HG02678 (cell line): ENCODE results near the gene ALOXE3.
A peak's percentile ranks its signal among the peaks of the same experiment; 100 is the strongest.
"Not testable (repeated sequence)": the region's sequence is repeated elsewhere in the genome, so short reads cannot be mapped to it uniquely, and the experiment has no call there.

ENCODE experiments used
- ATAC-seq: cut with Tn5 transposase; IDR thresholded peaks from one replicate; pipeline ENCODE4 v1.9.1; 2021; ENCODE audit warnings: mild to moderate bottlenecking, moderate library complexity; ENCODE audit not compliant: unreplicated experiment

Gene ALOXE3

GRCh38 chr17:8100763-8101162, 17.6 kb downstream of the ALOXE3 start:
- no peak for ATAC-seq

GRCh38 chr17:8100111-8100510, 18.2 kb downstream of the ALOXE3 start:
- ATAC-seq, result no peak

GRCh38 chr17:8096541-8096940, 21.8 kb downstream of the ALOXE3 start:
- no peak for ATAC-seq

- ATAC-seq, result no peak
Observed at GRCh38 chr17:8095361-8095760, 23.0 kb downstream of the ALOXE3 start.

- peak; percentile 63 for ATAC-seq
Observed at GRCh38 chr17:8091033-8091687, 27.2 kb downstream of the ALOXE3 start.

- no peak for ATAC-seq
Observed at GRCh38 chr17:8089728-8090127, 28.6 kb downstream of the ALOXE3 start.

- ATAC-seq, result no peak
Observed at GRCh38 chr17:8087952-8088230, 30.4 kb downstream of the ALOXE3 start.

GRCh38 chr17:8087075-8087951, 31.0 kb downstream of the ALOXE3 start, which contains the start of gene ALOX12B:
Gene ALOX12B (minus strand): TSS chr17:8087716. CDS start chr17:8087442, 274 bp downstream.
- ATAC-seq, result no peak

GRCh38 chr17:8084250-8084649, 34.1 kb downstream of the ALOXE3 start:
- no peak for ATAC-seq

- no peak for ATAC-seq
Observed at GRCh38 chr17:8082292-8082691, 36.0 kb downstream of the ALOXE3 start.

- no peak for ATAC-seq
Observed at GRCh38 chr17:8081876-8082275, 36.4 kb downstream of the ALOXE3 start.

GRCh38 chr17:8080799-8081219, 37.5 kb downstream of the ALOXE3 start:
- no peak for ATAC-seq

GRCh38 chr17:8080208-8080798, 38.0 kb downstream of the ALOXE3 start:
- ATAC-seq, result no peak

- ATAC-seq, result peak; percentile 72
Observed at GRCh38 chr17:8079291-8080207, 38.8 kb downstream of the ALOXE3 start.

- ATAC-seq, result not testable (repeated sequence)
Observed at GRCh38 chr17:8077939-8078338, 40.4 kb downstream of the ALOXE3 start.

- no peak for ATAC-seq
Observed at GRCh38 chr17:8076502-8077266, 41.6 kb downstream of the ALOXE3 start.

- no peak for ATAC-seq
Observed at GRCh38 chr17:8075574-8076342, 42.6 kb downstream of the ALOXE3 start.

- no peak for ATAC-seq
Observed at GRCh38 chr17:8075081-8075480, 43.2 kb downstream of the ALOXE3 start.

GRCh38 chr17:8074554-8074953, 43.8 kb downstream of the ALOXE3 start:
- ATAC-seq, result no peak
